ENCODE data around the gene RETREG3.

- TF ChIP-seq CTCF (IDR thresholded peaks at IDR 0.05; ENCODE audit: insufficient read depth, low read length, poor library complexity, severe bottlenecking) (no peak), EZH2phosphoT487 (conservative IDR thresholded peaks at IDR 0.05; ENCODE audit: low read length) (no peak)
These were observed 37.5 kb downstream of the RETREG3 start for GRCh38 chr17:42571435-42572225.

Data from SU-DHL-6 (cell line).